Measurements from ENCODE around the gene ASPSCR1. TPM values are rescaled to one million over a fixed set of nuclear protein-coding genes. Genes with fewer than 3 reads are reported as not detected.

Gene ASPSCR1
- total and polyA plus RNA-seq, 8 donors = 35.1 to 64.3 (median 44.4) TPM

- Histone ChIP-seq H3K27ac (peak overlapping the region in 1 of 2 donors; percentile 80), H3K27me3 (no peaks in the 10 kb centered on the region), H3K36me3 (peaks cover 0 to 16% of the 10 kb centered on the region in 2 donors), H3K4me3 (peak overlapping the region; percentile 93 to 99), H3K4me1 (peaks cover 25 to 39% of the 10 kb centered on the region in 2 donors), H3K9me3 (no peaks in the 10 kb centered on the region)
- DNase-seq (no peak), ATAC-seq (no peak)
- intact Hi-C loops (cut with DNase I) = loop anchor here in 1 of 2 donors (1.0 kb wide), 1 partner anchor 63 kb away; no protein-coding TSS in a partner anchor
- TF ChIP-seq CTCF (IDR thresholded peaks at IDR 0.05) = no peak
Observed at GRCh38 chr17:82021900-82022309, 44.5 kb downstream of the ASPSCR1 start.

GRCh38 chr17:82022310-82022980, 45.0 kb downstream of the ASPSCR1 start, which contains the start of gene CENPX:
CENPX (minus strand) TSS chr17:82022878; CDS start chr17:82022861, 17 bp downstream.
- Histone ChIP-seq H3K36me3 (peaks cover 0 to 13% of the 10 kb centered on the region in 2 donors), H3K4me3 (peak within 1 kb of the TSS; percentile 98 to 99), H3K4me1 (peaks cover 25 to 39% of the 10 kb centered on the region in 2 donors), H3K27me3 (no peaks in the 10 kb centered on the region), H3K27ac (peak within 1 kb of the TSS; percentile 19 to 80), H3K9me3 (no peaks in the 10 kb centered on the region)
- TF ChIP-seq CTCF (IDR thresholded peaks at IDR 0.05) = no peak
- intact Hi-C loops (cut with DNase I) = no loop called here
- DNase-seq = no peak
- ATAC-seq = no peak

- intact Hi-C loops (cut with DNase I) = no loop called here
- DNase-seq = peak; percentile 98 to 100 (median 99)
- Histone ChIP-seq H3K27ac (peak within 1 kb of the TSS; percentile 19 to 80), H3K36me3 (peaks cover 0 to 15% of the 10 kb centered on the region in 2 donors), H3K4me3 (peak within 1 kb of the TSS; percentile 98 to 99), H3K9me3 (no peaks in the 10 kb centered on the region), H3K4me1 (peaks cover 25 to 39% of the 10 kb centered on the region in 2 donors), H3K27me3 (no peaks in the 10 kb centered on the region)
- ATAC-seq = peak; percentile 95
- no peak for TF ChIP-seq CTCF (IDR thresholded peaks at IDR 0.05)
Observed at GRCh38 chr17:82022981-82023446, 45.6 kb downstream of the ASPSCR1 start, which contains the start of gene LRRC45. LRRC45 (plus strand) TSS chr17:82023305; CDS start chr17:82023644, 339 bp downstream.

GRCh38 chr17:82023447-82024241, 46.2 kb downstream of the ASPSCR1 start:
- intact Hi-C loops (cut with DNase I) = no loop called here
- DNase-seq = no peak
- no peaks in the 10 kb centered on the region for H3K9me3 ChIP-seq
- H3K27ac ChIP-seq = peak overlapping the region in 1 of 2 donors; percentile 65
- peak; percentile 1 for ATAC-seq
- no peaks in the 10 kb centered on the region for H3K27me3 ChIP-seq
- peaks cover 0 to 15% of the 10 kb centered on the region in 2 donors for H3K36me3 ChIP-seq
- H3K4me3 ChIP-seq = peak overlapping the region; percentile 98 to 99
- H3K4me1 ChIP-seq = peaks cover 25 to 39% of the 10 kb centered on the region in 2 donors
- TF ChIP-seq CTCF (IDR thresholded peaks at IDR 0.05) = no peak
